ENCODE measurements around the gene CEP152. TPM values are rescaled to one million over a fixed set of nuclear protein-coding genes. Genes with fewer than 3 reads are reported as not detected.

The CEP152 gene
- polyA plus RNA-seq, 1 donor from 2014 or later, result 1.3 TPM

DNA sequence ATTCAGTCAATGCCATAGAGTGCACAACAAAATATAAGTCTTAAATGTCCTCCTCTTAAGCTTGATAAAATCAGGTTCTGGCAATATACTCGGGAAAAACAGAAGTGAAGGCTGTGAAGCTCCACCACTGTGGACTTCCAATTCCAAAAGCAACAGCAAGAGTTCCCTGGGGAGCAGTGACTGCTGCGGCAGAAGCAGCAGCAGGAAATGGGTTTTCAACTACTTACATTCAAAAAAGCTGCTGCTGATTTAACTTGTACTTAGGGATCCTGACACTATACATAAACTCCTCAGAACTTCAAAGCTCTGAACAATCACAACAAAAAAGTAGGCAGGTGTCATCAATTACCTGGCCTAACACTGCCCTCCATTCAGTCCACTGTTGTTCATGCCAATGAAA, 4.7 kb downstream of the CEP152 start:
- Histone ChIP-seq H3K27ac (ENCODE audit: low read length) (no peak overlapping the region), H3K9ac (ENCODE audit: low read length) (no peak overlapping the region), H3K9me3 (ENCODE audit: low read length) (no peaks in the 10 kb centered on the region), H2AFZ (ENCODE audit: low read depth, low read length) (no peak overlapping the region), H4K20me1 (ENCODE audit: insufficient read depth) (no peaks in the 10 kb centered on the region), H3K27me3 (ENCODE audit: insufficient read depth, low read depth, low read length) (no peaks in the 10 kb centered on the region), H3K79me2 (replicated peaks; ENCODE audit: insufficient read depth, low read length) (no peaks in the 10 kb centered on the region), H3K9me2 (ENCODE audit: insufficient read depth, low read length) (no peaks in the 10 kb centered on the region), H3F3A (ENCODE audit: insufficient read depth, low read length, poor library complexity, severe bottlenecking) (no peaks in the 10 kb centered on the region), H3K36me3 (ENCODE audit: insufficient read depth, low read length) (no peaks in the 10 kb centered on the region), H3K4me2 (ENCODE audit: low read length) (no peak overlapping the region), H3K4me3 (ENCODE audit: low read length) (no peak overlapping the region)
- TF ChIP-seq EP300 (conservative IDR thresholded peaks at IDR 0.05; ENCODE audit: poor library complexity, severe bottlenecking) (no peak), POLR2AphosphoS5 (IDR thresholded peaks at IDR 0.05) (no peak), TAF1 (IDR thresholded peaks at IDR 0.05; ENCODE audit: low read depth) (no peak), RAD21 (conservative IDR thresholded peaks at IDR 0.05) (no peak)
- TF ChIP-seq, protein P1, sequence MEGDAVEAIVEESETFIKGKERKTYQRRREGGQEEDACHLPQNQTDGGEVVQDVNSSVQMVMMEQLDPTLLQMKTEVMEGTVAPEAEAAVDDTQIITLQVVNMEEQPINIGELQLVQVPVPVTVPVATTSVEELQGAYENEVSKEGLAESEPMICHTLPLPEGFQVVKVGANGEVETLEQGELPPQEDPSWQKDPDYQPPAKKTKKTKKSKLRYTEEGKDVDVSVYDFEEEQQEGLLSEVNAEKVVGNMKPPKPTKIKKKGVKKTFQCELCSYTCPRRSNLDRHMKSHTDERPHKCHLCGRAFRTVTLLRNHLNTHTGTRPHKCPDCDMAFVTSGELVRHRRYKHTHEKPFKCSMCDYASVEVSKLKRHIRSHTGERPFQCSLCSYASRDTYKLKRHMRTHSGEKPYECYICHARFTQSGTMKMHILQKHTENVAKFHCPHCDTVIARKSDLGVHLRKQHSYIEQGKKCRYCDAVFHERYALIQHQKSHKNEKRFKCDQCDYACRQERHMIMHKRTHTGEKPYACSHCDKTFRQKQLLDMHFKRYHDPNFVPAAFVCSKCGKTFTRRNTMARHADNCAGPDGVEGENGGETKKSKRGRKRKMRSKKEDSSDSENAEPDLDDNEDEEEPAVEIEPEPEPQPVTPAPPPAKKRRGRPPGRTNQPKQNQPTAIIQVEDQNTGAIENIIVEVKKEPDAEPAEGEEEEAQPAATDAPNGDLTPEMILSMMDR (IDR thresholded peaks at IDR 0.05; ENCODE audit: poor library complexity, severe bottlenecking), result no peak

DNA sequence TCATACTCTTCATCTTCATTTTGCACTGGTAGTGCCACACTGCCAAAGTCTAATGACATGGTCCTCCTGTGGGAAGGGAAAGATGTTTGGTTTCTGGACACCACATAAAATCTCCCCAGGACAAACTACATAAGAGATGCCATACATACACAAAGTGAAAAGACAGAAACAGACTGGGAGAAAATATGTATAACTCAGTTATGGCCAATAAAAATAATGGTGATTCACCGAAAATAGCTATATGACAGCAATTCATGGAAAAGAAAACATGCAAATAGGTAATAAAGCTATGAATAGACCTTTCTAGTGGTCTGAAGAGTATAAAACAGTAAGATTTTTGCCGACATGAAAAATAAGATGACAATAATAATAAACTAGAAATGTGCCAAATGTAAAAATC, 5.3 kb downstream of the CEP152 start:
- Histone ChIP-seq H3K4me2 (ENCODE audit: low read length) (no peak overlapping the region), H3F3A (ENCODE audit: insufficient read depth, low read length, poor library complexity, severe bottlenecking) (no peaks in the 10 kb centered on the region), H3K4me3 (ENCODE audit: low read length) (no peak overlapping the region), H3K36me3 (ENCODE audit: insufficient read depth, low read length) (no peaks in the 10 kb centered on the region), H4K20me1 (ENCODE audit: insufficient read depth) (no peaks in the 10 kb centered on the region), H3K27me3 (ENCODE audit: insufficient read depth, low read depth, low read length) (no peaks in the 10 kb centered on the region), H3K79me2 (replicated peaks; ENCODE audit: insufficient read depth, low read length) (no peaks in the 10 kb centered on the region), H3K27ac (ENCODE audit: low read length) (no peak overlapping the region), H3K9me2 (ENCODE audit: insufficient read depth, low read length) (no peaks in the 10 kb centered on the region), H3K9ac (ENCODE audit: low read length) (no peak overlapping the region), H3K9me3 (ENCODE audit: low read length) (no peaks in the 10 kb centered on the region), H2AFZ (ENCODE audit: low read depth, low read length) (no peak overlapping the region)
- TF ChIP-seq EP300 (conservative IDR thresholded peaks at IDR 0.05; ENCODE audit: poor library complexity, severe bottlenecking), result no peak
- TF ChIP-seq, protein P1 (IDR thresholded peaks at IDR 0.05; ENCODE audit: poor library complexity, severe bottlenecking), result no peak
- TF ChIP-seq RAD21 (conservative IDR thresholded peaks at IDR 0.05), result no peak
- no peak for TF ChIP-seq TAF1 (IDR thresholded peaks at IDR 0.05; ENCODE audit: low read depth)
- no peak for TF ChIP-seq SMC3 (conservative IDR thresholded peaks at IDR 0.05; ENCODE audit: poor library complexity)
- TF ChIP-seq MXI1 (conservative IDR thresholded peaks at IDR 0.05; ENCODE audit: poor library complexity, severe bottlenecking), result no peak
- no peak for TF ChIP-seq POLR2AphosphoS5 (IDR thresholded peaks at IDR 0.05)
- TF ChIP-seq EZH2 (IDR thresholded peaks at IDR 0.05; ENCODE audit: borderline replicate concordance, insufficient read depth, low read length, poor library complexity, severe bottlenecking), result no peak

DNA sequence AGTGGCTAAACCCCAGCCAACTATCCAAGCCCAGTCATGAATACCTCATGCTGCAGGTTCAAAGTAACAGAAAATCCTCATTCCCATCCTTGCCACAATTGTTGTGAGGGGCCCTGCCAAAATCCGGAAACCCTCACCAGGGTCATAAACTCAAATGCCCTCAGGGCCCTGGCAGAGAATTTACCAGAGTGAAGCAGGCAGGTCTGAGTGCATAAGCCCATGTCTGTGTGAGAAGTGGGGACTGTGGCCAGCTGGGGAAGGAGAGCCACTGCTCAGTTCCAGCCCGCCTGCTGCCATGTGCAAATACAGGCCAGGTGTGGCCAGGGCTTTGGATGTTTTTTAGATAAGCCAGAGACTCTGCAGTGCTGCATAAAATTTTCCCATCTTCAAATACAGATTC, 7.0 kb downstream of the CEP152 start:
- no peaks in the 10 kb centered on the region for H3F3A ChIP-seq (ENCODE audit: insufficient read depth, low read length, poor library complexity, severe bottlenecking)
- no peak for TF ChIP-seq POLR2AphosphoS5 (IDR thresholded peaks at IDR 0.05)
- TF ChIP-seq MXI1 (conservative IDR thresholded peaks at IDR 0.05; ENCODE audit: poor library complexity, severe bottlenecking), result no peak
- TF ChIP-seq RAD21 (conservative IDR thresholded peaks at IDR 0.05), result no peak
- no peak for TF ChIP-seq EZH2 (IDR thresholded peaks at IDR 0.05; ENCODE audit: borderline replicate concordance, insufficient read depth, low read length, poor library complexity, severe bottlenecking)
- no peaks in the 10 kb centered on the region for H3K79me2 ChIP-seq (replicated peaks; ENCODE audit: insufficient read depth, low read length)
- H4K20me1 ChIP-seq (ENCODE audit: insufficient read depth), result no peaks in the 10 kb centered on the region
- no peak overlapping the region for H3K9ac ChIP-seq (ENCODE audit: low read length)
- H3K9me3 ChIP-seq (ENCODE audit: low read length), result no peaks in the 10 kb centered on the region
- H3K4me3 ChIP-seq (ENCODE audit: low read length), result no peak overlapping the region
- no peaks in the 10 kb centered on the region for H3K36me3 ChIP-seq (ENCODE audit: insufficient read depth, low read length)
- no peak overlapping the region for H3K4me2 ChIP-seq (ENCODE audit: low read length)
- H3K9me2 ChIP-seq (ENCODE audit: insufficient read depth, low read length), result no peaks in the 10 kb centered on the region
- H3K27me3 ChIP-seq (ENCODE audit: insufficient read depth, low read depth, low read length), result no peaks in the 10 kb centered on the region
- no peak overlapping the region for H3K27ac ChIP-seq (ENCODE audit: low read length)
- H2AFZ ChIP-seq (ENCODE audit: low read depth, low read length), result no peak overlapping the region

Measured in neural cell (in vitro differentiated cells).